NCI-H2227 (cell line): ENCODE measurements around the gene MAP3K6.
A peak's percentile ranks its signal among the peaks of the same experiment; 100 is the strongest.
"Not testable (repeated sequence)": the region's sequence is repeated elsewhere in the genome, so short reads cannot be mapped to it uniquely, and the experiment has no call there.

Experiments
- DNase-seq: peaks from one replicate; lab custom pipeline; 2025; ENCODE audit not compliant: unreplicated experiment; lab: John Stamatoyannopoulos, UW

The MAP3K6 gene, protein sequence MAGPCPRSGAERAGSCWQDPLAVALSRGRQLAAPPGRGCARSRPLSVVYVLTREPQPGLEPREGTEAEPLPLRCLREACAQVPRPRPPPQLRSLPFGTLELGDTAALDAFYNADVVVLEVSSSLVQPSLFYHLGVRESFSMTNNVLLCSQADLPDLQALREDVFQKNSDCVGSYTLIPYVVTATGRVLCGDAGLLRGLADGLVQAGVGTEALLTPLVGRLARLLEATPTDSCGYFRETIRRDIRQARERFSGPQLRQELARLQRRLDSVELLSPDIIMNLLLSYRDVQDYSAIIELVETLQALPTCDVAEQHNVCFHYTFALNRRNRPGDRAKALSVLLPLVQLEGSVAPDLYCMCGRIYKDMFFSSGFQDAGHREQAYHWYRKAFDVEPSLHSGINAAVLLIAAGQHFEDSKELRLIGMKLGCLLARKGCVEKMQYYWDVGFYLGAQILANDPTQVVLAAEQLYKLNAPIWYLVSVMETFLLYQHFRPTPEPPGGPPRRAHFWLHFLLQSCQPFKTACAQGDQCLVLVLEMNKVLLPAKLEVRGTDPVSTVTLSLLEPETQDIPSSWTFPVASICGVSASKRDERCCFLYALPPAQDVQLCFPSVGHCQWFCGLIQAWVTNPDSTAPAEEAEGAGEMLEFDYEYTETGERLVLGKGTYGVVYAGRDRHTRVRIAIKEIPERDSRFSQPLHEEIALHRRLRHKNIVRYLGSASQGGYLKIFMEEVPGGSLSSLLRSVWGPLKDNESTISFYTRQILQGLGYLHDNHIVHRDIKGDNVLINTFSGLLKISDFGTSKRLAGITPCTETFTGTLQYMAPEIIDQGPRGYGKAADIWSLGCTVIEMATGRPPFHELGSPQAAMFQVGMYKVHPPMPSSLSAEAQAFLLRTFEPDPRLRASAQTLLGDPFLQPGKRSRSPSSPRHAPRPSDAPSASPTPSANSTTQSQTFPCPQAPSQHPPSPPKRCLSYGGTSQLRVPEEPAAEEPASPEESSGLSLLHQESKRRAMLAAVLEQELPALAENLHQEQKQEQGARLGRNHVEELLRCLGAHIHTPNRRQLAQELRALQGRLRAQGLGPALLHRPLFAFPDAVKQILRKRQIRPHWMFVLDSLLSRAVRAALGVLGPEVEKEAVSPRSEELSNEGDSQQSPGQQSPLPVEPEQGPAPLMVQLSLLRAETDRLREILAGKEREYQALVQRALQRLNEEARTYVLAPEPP (N-terminal part only)

DNA sequence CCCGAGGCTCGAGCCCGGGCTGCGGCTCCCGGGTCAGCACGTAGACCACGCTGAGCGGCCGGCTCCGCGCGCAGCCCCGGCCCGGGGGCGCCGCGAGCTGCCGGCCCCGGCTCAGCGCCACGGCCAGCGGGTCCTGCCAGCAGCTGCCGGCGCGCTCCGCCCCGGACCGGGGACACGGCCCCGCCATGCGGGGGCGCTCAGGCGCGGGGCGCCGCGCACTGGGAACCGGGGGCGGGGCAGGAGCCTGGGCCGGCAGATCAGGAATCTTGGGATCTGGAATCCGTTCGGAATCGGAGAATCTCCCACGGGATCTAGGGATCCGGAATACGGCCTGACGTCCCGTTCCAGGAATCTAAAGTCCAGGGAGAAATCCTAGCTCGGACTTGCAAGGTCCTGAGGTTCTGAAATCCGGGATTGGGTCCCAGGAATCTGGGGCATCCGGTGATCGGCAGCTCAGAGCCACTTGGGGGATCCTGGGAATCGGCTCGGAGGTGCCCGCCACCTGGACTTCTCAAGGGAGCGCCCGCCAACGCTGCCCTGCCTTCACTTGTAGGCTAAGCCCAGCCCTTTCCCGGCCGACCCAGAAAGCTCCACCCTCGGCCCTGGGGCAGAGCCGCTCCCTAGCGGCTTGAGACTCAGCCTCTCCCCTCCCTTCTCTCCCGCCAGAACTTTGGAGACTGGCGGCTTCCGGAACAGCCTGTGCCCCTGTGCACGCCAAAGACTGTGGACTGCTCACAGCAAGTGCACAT lies at the start of gene MAP3K6:
Gene MAP3K6, minus strand, starts transcription at position 551 of the 749 bp plus-strand sequence. Its CDS starts 364 bp downstream, at position 187.
- DNase-seq: peak; percentile 86

DNA sequence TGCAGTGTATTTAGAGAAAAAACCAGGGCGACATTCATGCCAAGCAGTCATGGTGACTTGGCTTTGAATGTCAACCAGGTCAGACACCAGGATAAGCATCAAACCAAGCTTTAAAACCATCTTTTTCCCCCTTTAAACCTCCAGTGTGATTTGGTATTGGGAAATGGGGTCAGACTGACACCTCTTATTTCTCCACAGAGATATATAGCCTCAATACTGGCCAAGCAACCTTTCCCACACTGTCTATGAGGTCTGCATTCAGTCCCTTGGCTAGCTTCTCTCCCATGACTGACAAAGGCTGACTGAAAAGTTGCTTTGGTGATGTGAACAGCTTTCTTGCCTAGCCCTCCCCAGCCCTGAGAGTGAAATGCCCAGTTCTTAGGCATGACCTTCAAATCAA lies 47.3 kb upstream of the MAP3K6 start:
- no peak for DNase-seq

DNA sequence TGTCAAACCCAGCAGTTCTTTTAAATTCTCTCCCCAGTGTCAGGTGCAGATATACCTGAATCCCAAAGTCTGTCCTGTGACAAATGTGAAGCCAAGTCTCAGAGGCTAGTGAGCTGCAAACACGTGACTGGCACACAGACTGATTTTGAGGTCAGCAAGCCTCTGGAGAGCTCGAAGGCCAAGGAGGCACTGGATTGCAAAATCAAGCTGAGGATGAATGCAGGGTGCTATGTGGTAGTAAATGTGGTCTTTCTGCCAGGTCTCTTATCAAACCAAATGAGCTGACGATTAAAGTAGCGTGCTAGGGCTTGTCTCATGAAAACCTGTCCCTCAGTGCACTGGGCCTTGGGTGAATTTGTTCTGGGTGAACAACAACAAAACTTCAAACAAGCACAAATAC lies 46.2 kb upstream of the MAP3K6 start:
- DNase-seq: no peak

DNA sequence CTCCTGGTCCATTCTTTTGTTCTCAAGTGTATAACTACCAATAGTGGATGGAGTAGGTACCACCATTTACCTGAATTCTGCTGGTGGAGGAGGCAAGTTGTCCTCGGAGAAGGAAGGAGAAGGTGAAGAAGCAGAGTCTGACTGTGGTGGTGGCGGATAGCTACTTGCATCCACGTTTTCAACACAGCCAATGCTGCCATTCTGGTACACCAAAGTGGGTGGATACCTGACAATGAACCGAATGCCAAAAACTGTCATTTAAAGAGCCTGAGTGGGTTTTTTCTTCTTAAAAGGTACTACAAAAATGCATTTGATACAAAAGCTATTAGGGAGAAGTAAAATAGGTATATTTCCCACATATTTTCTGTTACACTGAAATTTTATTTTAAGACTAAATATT lies 45.7 kb upstream of the MAP3K6 start:
- DNase-seq: no peak

DNA sequence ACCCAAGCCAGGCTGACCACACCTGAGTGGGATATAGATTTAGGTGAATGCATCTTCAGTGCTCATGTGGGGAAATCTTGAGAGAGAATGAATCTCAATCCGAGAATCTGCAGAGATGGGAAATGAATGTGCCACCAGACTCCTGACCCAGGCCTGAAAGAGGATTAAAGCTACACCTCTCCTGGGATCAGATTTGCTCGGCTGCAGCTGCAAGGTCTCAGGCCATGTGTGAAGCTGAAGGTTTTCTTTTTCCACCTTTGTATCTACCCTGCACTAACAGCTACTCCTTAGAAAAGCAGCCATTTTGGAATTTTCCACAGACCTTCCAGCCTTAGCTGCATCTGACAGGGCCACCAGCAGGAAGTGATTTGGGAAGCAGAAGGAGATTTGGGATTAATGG lies 43.9 kb upstream of the MAP3K6 start:
- no peak for DNase-seq

DNA sequence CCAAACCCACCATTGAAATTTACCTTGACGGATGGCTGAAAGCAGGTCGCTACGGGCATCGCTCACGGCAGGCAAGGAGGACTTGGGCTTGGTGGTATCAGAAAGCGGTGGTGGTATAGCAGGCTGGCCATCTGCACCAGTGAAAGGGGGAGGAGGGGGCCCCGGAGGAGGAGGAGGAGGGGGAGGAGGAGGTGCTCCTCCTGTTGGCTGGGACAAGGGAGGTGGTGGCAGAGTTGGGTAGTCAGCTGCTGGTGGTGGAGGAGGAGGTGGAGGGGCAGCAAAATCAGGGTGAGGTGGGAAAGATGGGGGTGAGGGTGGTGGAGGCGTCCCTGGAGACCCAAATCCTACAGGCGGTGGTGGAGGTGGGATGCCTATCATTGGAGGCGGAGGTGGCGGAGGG lies 42.9 kb upstream of the MAP3K6 start:
- no peak for DNase-seq

DNA sequence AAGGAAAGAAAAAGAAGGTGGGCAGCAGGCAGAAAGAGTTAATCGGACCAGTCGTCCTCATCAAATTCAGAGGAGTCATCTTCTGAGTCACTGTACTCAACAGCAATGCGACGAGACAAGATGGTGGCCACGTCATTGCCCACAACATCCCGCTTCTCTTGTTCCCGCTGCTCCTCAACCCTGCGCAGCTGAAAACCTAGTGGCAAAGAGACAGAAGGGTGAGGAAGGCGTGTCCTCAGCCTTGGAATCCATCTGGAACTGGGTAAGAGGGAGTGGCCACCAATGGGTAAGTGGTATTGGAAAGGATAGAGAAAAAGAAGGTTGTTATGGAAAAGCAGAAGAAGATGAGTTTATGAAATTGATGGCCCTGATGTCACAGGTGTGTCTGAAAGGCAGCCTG lies 41.4 kb upstream of the MAP3K6 start:
- DNase-seq: no peak

DNA sequence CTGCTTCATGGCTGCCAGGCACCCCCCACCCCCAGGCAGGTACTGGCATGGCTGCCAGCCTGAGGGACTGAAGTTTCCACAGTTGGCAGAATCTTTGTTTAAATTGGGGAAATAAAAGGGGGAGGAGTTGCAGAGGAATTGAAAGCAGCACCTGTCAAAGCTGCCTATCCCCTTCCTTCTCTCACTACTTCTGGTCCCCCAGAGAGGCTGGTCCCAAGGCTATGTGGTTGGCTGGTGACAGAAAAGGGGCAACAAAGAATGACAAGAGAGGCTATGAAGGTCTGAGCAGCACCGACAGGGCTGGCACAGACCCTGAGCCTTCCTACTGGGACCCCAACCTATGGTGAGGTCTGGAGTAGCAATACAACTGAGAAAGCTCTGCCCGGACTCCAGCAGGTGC lies 40.0 kb upstream of the MAP3K6 start:
- not testable (repeated sequence) for DNase-seq

DNA sequence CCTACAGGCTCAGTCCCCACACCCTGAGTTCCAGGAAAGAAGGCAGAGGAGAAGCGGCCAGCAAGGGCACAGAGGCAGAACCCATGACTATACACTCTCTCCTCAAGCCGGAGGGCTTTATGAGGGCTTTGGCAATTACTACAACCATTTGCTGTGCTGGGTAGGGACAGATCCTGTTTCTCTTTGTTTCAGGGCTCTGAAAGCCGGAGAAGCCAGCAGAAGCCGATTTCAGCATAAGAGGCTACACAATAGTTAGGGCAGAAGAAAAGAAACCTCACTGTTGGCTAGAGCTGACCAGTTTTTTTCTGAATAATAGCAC lies 39.6 kb upstream of the MAP3K6 start:
- DNase-seq: peak; percentile 48

DNA sequence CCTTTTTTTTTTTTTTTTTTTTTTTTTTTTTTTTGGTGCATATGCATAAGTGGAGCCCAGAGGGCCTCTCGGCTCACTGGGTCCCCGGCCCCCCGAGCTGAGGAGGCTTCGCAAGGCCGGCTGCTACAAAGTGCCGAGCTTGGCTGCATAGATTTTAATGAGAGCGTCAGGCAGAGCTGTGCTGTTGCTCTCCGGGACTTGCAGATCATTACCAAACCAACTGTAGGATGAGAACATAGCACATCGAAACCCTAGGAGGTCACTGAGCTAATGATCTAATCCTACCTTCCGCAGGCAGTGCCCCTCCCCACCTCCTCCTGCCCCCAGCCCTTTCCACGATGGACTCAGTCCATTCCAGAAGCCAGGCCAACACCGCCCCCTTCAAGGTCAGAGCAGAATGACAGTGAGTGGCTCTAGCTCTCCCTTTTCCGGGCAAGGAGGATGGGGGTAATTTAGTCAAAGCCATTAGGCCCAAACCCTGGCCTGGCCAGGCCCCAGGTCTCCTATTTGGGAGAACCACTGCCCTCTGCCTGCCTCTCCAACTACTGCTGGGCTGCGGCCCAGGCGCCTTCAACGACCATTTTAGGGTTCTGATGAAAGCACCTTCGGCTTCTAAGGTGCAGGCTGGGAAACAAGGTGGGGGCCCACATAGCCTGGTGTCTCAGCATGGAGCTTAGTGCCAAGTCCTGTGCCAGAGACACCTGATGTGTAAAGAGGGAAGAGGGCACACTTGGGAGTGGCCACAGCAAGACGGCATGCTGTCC lies 39.0 kb upstream of the MAP3K6 start:
- not testable (repeated sequence) for DNase-seq

DNA sequence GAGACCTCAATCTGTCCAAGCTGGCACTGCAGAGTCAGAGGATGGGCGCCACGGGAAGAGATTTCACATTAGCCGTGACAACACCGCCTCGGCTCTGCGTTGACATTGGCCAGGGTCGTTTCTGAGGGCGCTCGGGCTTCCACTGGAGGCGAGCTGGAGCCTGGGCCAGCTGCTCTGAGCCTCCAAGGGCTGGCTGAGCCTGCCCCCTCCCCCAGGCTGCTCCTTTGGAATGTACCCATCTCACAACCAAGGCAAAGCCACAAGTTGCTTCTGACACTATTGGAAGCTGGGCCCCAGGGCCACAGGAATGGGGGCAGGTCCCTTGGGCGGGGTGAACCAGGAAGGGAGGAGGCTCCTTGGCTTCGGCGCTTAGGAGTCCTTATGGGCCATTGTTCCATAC lies 38.3 kb upstream of the MAP3K6 start:
- DNase-seq: no peak

DNA sequence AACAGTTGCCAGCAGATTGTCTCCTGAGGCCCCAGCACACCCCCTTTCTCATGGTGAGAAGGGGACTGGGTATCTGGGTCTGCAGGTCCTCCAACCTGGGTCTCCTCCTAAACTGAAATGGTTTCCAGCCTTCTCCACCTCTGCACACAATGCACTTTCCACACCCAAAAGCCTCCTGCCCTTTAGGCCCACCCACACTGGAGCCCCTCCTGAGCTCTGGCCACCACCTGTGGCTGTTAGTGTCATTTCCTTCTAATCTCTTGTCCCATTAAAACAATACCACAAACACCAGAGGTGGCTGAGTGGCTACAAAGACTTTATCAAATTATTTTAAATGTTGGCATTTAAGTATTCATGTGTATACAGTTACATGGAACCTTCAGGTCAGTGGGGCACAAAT lies 37.2 kb upstream of the MAP3K6 start:
- DNase-seq: no peak

DNA sequence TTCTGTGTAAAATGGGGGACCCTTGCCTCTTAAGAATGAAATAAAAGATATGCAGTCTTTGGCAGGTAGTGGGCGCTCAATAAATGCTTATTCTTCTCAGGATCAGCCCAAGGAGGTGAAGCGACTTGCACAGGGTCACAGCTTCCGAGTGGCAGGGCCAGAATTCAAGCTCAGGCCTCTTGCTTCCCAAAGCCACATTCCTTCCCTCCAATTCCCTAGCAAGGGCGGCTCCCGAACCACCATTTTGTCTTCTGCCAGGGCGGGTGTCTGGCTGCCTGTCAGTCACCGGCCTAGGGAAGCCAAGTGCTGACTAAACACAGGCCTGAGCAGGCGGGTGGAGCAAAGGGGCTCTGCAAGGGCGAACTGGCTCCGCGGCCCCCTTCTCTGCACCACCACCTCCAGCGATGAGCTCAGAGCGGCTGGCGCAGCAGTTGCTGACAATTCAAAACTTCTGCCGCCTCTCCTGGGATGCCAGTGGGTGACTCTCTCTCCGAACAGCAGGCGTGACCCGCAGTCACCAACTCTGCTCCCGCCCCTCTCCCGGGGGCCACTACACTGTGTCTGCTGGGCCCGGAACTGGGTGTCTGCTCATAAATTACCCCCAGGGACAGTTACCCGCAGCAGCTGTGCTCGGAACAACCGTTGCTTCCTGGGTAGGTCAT lies 36.4 kb upstream of the MAP3K6 start:
- DNase-seq: peak; percentile 62

DNA sequence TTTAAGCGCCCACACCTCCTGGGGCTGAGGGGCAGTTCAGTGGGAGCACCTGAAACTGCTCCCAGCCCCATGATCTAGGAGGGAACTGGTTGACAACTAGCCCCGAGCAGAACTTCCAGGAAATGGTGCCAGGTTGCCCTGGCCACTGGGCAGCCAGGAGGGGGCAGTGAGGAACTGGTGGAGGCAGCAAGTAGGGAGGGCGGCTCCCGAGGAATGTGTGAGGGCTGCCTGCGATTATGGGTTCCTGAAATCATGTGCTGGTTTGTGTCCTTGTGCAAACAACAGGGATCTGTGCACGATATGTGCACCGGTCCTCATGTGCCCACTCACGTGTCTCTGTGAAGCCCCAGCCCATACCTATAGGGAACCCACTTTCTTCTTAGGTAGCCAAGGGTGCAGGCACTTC lies 35.6 kb upstream of the MAP3K6 start:
- peak; percentile 41 for DNase-seq

DNA sequence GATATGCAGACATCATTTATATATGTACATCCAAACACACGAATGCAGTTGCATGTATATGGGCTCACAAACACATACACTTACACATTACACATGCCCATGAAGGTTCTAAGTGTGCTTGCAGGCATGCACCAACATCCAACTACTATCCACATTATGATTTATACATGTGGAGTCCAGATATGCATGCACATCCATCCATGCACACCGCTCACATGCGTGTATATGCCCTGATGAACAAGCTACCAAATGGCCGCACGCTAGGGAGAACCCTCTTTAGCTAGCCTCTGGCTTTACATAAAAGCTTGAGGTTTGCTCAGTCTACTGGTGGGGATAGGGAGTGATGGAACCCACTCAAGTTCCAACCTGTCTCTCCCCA lies 34.2 kb upstream of the MAP3K6 start:
- DNase-seq: no peak

DNA sequence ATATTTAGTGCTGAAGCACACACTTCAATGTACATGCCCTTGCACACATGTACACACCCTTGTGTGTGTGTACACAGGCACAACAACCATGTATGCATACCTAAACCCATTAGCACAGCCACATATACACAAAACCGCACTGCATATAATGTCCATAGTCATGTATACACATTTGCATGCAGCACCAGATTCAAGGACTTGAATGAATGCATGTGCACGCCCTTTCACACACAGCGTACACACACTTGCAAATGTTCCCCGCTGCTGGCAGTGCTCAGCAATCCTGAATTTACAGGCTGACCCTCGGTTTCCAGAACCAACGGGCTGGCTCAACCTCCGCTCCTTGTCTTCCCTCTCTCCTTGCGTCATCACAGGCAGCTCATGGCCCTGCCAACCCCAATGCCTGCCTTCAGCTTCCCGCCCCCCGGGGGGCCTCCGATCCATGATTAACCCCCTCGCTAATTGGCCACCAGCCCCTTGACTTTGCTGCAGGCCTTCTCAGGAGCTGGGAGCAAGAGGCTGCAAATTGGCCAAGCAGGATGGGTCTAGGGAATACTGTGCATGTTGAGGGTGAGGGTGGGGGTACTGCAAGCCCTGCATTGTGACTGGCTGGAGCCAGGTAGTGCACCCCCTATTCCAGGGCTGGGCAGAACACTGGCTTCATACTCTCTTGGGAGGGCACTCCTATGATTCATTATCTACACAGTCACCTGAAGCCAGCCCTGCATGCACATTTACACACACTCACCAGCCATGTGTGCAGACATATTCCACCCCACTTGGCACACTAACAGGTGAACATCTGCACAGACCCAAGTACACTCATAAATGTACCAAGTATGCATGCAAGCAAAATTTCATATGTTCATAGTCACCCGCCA lies 33.6 kb upstream of the MAP3K6 start:
- peak; percentile 39 for DNase-seq

DNA sequence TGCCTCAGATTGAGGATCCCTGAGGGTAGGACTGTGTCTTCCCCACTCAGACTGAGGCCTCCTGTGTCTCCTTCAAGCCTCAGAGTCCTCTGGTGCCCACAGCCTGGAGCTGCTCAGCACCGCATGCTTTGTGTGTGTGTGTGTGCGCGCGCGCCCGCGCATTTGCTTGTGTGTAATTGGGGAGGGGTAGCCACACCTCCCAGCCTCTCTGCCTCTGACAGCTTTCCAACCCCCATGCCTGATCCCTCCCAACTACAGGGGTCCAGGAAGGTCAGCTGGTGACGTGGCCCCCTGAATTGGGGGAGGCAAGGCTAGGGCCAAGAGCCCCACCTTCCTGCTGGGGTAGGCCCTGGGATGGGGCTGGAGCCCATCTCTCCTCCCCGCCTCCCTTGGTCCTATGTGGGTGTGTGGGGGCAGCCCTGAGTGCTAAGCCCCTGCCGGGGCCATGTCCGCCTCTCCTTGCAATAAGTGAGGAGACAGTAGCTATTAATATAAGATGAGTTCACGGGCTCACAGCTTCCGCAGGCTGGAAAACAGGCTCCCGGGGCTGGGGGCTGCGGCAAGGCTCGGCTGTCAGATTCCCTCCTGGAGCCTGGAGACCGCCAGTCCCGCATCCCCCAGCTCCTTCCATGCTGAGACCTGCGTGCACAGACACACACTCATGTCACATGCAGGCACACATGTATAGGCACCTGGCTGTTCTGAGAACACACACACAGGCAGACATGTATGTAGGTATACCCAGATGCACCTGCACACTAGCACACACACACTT lies 32.7 kb upstream of the MAP3K6 start:
- DNase-seq: peak; percentile 89
